ENCODE data around the gene HIRA. TPM values are rescaled to one million over a fixed set of nuclear protein-coding genes. Genes with fewer than 3 reads are reported as not detected.

Gene HIRA
- total and polyA plus RNA-seq, 2 of the 8 experiments (the other 6 are each of a cell fraction or from before 2014, with no cell fraction given) = 34.9 to 67.2 TPM

DNA sequence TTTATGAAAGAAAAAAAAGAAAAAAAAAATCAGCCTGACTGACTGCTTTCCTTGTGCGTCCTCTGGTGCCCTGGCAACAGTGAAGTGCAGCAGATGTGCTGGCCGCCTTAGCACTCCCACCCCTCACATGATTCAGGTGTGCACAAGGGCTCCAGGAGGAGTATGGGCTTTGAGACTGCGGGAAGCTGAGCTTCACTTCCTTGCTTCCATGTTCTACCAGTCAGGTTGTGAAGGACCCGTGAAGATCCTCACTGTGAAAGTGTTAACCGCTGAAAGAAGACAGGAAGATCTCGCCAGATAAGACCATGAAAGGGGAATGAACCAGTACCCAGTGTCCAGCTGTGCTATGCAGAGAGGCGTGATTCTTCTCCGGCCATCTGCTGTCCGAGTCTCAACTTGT is 48.2 kb downstream of the HIRA start (continued):
- no peak for TF ChIP-seq NANOG (IDR thresholded peaks at IDR 0.05; ENCODE audit: insufficient read depth, low read depth, low read length, poor library complexity, severe bottlenecking)
